Fibroblast of villous mesenchyme (primary cell): ENCODE data around the gene MCAM. TPM values are rescaled to one million over a fixed set of nuclear protein-coding genes. Genes with fewer than 3 reads are reported as not detected.

Experiments
- DNase-seq: peaks from one replicate; pipeline ENCODE4 v3.0.0-alpha.2; 2010; ENCODE audit warnings: low read depth
- H3K4me3 ChIP-seq: 2 replicates; pipeline ENCODE4 v1.5.1; 2011; ENCODE audit warnings: low read depth, mild to moderate bottlenecking, low read length
- CTCF ChIP-seq: IDR thresholded peaks from 2 replicates; pipeline ENCODE4 v1.5.1; 2012; ENCODE audit warnings: low read depth, mild to moderate bottlenecking, low read length; ENCODE audit not compliant: insufficient read depth
- total RNA-seq: library from RNA; depleted of rRNA; stranded (reverse); fragments of >200 nt; gene quantifications from 2 replicates; pipeline ENCODE4 v1.2.3, GENCODE V29; 2012

Gene MCAM
- total RNA-seq, 1 donor: 86.4 TPM

- peak; percentile 26 for TF ChIP-seq CTCF
- H3K4me3 ChIP-seq: no peak overlapping the region
Measured at GRCh38 chr11:119322360-119322739, 5.4 kb upstream of the MCAM start.

GRCh38 chr11:119320776-119321524 lies 4.0 kb upstream of the MCAM start:
- no peak for TF ChIP-seq CTCF
- DNase-seq: peak; percentile 76
- peak overlapping the region; percentile 51 for H3K4me3 ChIP-seq

More at GRCh38 chr11:119322360-119322739, 5.4 kb upstream of the MCAM start:
- peak; percentile 34 for DNase-seq

GRCh38 chr11:119320240-119320775 lies 3.4 kb upstream of the MCAM start:
- peak; percentile 18 for DNase-seq
- no peak overlapping the region for H3K4me3 ChIP-seq
- TF ChIP-seq CTCF: no peak

- H3K4me3 ChIP-seq: no peak overlapping the region
- TF ChIP-seq CTCF: no peak
- DNase-seq: no peak
Measured at GRCh38 chr11:119319700-119320239, 2.8 kb upstream of the MCAM start.

- no peak for TF ChIP-seq CTCF
- no peak overlapping the region for H3K4me3 ChIP-seq
- DNase-seq: no peak
Measured at GRCh38 chr11:119319136-119319699, 2.3 kb upstream of the MCAM start.

GRCh38 chr11:119318240-119319135 lies 1.6 kb upstream of the MCAM start:
- DNase-seq: peak; percentile 58
- no peak overlapping the region for H3K4me3 ChIP-seq
- TF ChIP-seq CTCF: no peak
